Gastrocnemius medialis (tissue), 4 donors: ENCODE results near the gene EXTL1.

Source experiments
- POLR2A ChIP-seq, 2 donors: fragments of 450-650 bp; IDR thresholded peaks; one replicate each; pipeline ENCODE4 v1.6.1; 2017; ENCODE audit warnings: antibody characterized with exemption in 2 of 2, mild to moderate bottlenecking in 2 of 2, moderate library complexity in 2 of 2
- TF ChIP-seq, protein P1 (sequence below), 5 experiments: fragments of 450-650 bp in 3 of 5; fragments of 200-600 bp in 2 of 5; sonication (generic) in 2 of 5; IDR thresholded peaks in 4 of 5; conservative IDR thresholded peaks in 1 of 5; 1 replicate in 4 of 5; 2 replicates in 1 of 5; pipeline ENCODE4 v1.5.1; 2016 to 2019; ENCODE audit warnings: antibody characterized with exemption in 5 of 5, mild to moderate bottlenecking in 3 of 5, moderate library complexity in 3 of 5

DNA sequence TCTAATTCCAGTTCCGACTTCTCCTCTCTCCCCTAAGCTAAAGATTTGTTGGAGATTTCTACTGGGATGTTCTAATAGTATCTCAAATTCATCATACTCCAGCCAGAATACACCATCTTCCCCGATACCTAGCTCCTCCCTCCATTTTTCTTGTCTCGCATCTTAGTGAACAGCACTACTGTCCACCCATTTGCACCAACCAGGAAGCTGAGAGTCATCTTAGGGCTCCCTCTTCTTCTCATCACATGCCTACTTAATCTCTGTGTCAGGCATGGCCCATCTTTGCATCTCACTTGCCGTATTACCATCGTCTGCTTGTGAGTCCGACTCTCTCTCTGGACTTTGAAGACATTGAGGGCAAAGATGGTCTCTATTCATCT is 49.4 kb downstream of the EXTL1 start:
- TF ChIP-seq, protein P1, sequence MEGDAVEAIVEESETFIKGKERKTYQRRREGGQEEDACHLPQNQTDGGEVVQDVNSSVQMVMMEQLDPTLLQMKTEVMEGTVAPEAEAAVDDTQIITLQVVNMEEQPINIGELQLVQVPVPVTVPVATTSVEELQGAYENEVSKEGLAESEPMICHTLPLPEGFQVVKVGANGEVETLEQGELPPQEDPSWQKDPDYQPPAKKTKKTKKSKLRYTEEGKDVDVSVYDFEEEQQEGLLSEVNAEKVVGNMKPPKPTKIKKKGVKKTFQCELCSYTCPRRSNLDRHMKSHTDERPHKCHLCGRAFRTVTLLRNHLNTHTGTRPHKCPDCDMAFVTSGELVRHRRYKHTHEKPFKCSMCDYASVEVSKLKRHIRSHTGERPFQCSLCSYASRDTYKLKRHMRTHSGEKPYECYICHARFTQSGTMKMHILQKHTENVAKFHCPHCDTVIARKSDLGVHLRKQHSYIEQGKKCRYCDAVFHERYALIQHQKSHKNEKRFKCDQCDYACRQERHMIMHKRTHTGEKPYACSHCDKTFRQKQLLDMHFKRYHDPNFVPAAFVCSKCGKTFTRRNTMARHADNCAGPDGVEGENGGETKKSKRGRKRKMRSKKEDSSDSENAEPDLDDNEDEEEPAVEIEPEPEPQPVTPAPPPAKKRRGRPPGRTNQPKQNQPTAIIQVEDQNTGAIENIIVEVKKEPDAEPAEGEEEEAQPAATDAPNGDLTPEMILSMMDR (IDR thresholded peaks at IDR 0.05 in 4 of 5, conservative IDR thresholded peaks at IDR 0.05 in 1 of 5) = no peak
- TF ChIP-seq POLR2A (IDR thresholded peaks at IDR 0.05) = no peak
